ENCODE data around the gene MED15.

DNA sequence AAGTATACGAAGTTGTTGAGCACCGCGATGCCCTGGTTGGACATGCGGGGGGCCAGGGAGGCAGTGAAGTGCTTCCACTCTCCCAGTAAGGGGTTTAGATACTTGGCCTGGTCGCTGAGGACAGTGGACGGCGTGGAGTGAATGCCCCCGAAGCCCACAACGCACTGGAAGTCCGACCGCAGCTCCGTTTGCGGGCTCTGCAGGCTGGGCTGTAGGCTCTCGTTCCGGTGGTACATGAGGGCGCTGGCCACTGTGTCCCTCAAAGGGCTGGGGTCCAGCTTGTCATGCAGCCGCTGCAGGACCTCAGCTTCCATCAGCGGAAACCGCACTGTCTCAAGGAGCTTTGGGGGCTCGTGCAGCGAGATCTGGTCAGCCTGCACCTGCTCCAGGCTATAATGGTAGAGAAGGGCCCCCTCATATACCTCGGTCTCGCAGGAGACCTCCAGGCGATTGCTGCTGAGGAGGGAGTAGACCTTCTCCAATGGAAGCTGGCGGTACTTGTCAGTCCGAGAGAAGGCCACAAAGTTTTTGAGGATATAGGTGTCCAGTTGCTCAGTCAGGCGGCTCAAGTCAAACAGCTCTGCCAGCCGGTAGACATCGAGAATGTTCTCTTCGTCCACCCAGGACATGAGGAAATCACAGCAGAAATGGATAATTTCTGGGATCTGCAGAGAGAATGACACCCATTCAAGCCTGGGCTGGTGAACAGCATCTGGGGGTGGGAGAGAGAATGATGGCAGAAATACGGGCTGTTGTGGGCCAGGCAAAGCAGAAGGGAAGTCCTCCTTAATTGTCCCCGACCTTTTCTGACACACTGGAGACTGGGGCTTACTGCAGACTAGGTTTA lies 42.3 kb upstream of the MED15 start:
- no peak for TF ChIP-seq POLR2AphosphoS5 (IDR thresholded peaks at IDR 0.05)
- TF ChIP-seq CTCF (IDR thresholded peaks at IDR 0.05), result no peak
- TF ChIP-seq EP300 (IDR thresholded peaks at IDR 0.05), result no peak
